GM21381 (cell line): Measurements from ENCODE around the gene STX18.
"Not testable (repeated sequence)": the region's sequence is repeated elsewhere in the genome, so short reads cannot be mapped to it uniquely, and the experiment has no call there.

ENCODE experiments used
- ATAC-seq: cut with Tn5 transposase; IDR thresholded peaks from one replicate; pipeline ENCODE4 v1.9.1; 2021; ENCODE audit warnings: mild to moderate bottlenecking, moderate library complexity; ENCODE audit not compliant: unreplicated experiment

The STX18 gene

GRCh38 chr4:4555916-4556315, 14.1 kb upstream of the STX18 start:
- no peak for ATAC-seq

- ATAC-seq, result no peak
Observed at GRCh38 chr4:4554234-4554633, 12.4 kb upstream of the STX18 start.

DNA sequence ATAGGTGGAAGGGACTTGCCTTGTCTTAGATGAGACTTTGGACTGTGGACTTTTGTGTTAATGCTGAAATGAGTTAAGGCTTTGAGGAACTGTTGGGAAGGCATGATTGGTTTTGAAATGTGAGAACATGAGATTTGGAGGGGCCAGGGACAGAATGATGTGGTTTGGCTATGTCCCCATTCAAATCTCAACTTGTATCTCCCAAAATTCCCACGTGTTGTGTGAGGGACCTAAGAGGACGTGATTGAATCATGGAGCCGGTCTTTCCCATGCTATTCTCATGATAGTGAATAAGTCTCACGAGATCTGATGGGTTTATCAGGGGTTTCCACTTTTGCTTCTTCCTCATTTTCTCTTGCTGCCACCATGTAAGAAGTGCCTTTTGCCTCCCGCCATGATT, 10.2 kb upstream of the STX18 start:
- ATAC-seq, result not testable (repeated sequence)

GRCh38 chr4:4550161-4550560, 8.3 kb upstream of the STX18 start:
- ATAC-seq, result not testable (repeated sequence)

- ATAC-seq, result no peak
Observed at GRCh38 chr4:4549534-4549933, 7.7 kb upstream of the STX18 start.

DNA sequence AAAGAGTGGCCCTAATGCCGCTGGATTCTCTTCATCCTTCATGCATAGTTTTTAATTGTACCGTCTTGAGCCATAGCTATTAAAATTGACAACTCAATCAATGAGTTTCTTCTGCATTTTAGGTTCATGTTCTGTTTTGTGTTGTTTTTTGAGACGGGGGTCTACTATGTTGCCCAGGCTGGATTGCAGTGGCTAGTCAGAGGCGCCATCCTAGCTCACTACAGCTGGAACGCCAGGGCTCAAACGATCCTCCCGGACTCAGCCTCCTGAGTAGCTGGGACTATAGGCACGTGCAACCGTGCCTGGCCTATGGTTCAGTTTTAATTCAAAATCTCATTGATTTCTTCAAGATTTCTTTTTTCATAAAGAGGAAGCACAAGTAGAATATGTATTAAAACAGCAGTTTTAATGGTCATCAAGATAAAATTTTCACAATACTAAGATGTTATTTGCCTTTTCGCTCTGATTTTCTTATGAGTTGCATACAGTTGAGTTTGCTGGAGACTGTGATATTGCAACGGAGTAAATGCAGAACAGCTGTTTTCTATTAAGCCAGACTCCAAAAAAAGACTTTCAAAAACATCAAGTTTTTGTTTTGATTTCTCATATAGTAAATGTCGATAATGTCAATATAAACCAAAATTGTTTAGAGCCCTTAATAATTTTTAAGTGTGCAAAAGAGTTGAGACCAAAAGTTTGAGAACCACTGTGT, 1.1 kb upstream of the STX18 start:
- ATAC-seq, result no peak

DNA sequence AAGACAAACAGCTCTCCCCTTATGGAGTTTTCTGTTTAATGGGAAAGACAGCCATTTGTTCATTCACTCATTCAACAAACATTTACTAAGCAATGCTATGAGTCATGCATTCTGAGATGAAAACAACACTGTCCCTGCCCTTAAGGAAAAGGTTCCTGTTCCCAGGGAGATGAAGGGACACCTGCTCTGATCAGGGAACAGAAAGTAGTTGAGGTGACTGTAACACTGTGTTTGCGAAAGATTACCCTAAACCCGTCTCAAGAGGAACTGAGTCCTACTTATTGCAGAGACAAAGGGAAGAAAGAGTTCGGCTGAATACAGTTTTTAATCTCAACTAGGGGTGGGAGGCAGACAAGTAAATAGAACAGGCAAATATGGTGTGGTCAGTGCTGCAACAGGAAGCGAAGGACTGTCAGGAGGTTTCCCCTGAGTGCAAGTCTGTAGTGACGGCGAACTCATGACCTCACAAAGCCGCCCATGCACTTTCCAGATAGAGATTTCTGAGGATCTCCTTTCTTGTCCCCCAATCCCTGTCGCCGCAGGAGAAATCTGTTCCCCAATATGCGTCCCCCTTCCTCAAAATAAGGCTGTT, 712 bp downstream of the STX18 start:
- ATAC-seq, result no peak

- ATAC-seq, result no peak
Observed at GRCh38 chr4:4539481-4539880, 2.4 kb downstream of the STX18 start.

- ATAC-seq, result no peak
Observed at GRCh38 chr4:4535590-4535989, 6.3 kb downstream of the STX18 start.

DNA sequence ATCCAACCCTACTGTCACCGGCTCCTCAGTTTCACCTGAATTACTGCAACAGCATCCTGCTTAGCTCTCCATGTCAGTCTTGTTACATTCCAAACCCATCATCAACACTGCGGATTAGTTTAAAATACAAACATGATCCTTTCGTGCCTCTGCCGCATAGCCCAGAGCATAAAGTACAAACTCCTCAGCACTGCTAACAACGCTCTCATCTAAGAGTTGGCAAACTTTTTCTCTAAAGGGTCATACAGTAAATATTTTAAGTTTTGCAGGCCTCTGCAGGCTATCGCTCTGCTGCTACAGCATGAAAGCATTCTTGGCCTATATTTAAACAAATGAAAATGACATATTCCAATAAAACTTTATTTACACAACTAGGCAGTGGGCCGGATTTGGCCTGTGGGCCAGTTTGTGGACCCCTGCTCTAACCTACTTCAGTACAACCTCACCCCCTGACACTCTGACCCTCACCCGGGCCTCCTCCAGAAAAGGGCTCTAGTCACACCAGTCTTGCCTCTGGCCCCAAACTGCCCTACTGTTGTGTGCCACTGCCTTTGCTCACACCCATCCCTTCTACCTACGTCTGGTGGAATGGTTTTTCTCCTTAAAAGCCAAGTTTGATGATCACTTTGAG, 7.2 kb downstream of the STX18 start:
- no peak for ATAC-seq

- ATAC-seq, result no peak
Observed at GRCh38 chr4:4533461-4534169, 8.2 kb downstream of the STX18 start.

DNA sequence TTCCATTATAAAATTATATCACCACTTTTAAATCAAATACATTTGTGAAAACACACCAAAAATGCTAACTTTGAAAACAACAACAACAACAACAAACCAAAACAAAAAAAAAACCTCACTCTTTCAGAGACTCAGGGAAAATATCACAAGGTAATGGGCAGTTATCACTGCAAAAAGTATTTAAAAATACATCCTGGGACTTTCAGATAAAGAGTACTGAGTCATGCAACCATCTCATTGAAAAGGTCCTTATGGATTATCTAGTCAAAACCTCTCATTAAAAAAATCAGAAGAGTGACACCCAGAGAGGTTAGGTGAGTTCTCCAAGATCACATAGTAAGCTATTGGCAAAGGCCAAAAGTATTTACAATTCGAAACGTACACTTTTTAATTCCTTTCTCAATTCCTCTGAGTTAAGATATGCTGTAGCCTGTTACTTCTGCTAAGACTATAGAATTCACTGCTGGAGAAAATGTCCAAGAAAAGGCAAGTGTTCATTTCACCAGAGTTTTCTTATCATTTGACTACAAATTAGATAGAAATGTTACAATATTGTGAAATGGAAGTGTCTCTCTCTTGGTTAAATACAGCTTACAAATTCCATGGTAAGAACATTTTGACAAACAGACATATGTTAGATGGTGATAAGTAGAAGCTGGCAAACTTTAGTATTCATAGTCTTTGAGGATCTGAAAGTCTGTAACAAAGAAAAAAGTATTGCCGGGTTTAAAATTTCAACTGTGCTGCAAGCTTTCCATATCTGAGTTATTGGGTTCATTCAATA, 9.3 kb downstream of the STX18 start:
- no peak for ATAC-seq

DNA sequence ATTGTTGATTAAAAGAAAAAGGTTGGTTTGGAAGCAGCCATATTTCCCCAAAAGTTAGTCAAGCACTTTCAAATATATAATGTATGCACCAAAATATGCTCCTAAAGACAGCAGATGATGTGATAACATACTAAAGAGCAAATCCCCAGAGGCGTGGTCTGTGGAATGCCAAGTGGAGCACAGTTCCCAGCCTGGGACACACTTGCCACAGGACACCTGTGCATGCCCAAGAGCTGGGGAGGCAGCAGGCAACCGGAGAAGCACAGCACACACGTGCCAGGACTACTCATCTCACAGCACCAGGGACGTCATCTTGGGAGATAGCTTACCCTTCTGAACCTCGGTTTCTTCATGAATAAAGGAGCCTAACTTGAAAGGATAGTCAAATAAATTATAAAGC, 12.5 kb downstream of the STX18 start:
- no peak for ATAC-seq

DNA sequence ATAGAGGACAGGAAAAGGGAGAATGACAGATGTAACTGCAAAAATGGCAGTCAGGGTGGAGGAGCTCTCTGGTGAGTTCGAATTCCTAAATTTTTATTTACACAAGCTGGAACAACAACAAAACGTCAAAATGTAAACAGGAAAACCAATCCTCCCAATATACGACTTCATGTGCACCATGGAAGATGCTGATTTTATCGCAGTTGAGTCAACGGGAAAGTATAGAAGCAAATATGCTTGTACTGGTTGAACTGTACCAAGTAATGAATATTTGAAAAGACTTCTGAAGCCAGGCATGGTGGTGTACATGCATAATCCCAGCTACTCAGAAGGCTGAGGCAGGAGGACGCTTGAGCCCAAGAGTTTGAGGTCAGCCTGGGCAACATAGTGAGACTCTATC, 15.4 kb downstream of the STX18 start:
- ATAC-seq, result no peak

DNA sequence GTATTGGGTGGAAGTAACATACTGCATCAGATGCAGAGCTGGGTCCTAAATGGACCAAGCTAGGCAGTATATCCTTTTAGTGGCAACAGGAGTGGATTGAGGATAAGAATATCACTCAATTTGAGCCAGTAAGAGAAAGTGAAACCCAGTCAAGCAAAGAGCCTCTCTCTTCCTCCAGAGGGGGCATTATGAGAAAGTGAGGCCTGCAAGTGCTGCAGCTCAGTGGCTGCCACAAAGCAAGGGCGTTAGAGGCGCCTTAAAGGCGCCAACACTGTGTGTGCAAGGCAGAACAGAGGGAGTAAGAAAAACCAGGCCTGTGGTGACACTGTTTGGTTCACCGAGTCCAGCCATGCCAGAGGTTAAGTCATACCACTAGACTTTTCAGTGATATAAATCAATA, 17.5 kb downstream of the STX18 start:
- ATAC-seq, result peak; percentile 99

- ATAC-seq, result no peak
Observed at GRCh38 chr4:4521731-4522130, 20.1 kb downstream of the STX18 start.

DNA sequence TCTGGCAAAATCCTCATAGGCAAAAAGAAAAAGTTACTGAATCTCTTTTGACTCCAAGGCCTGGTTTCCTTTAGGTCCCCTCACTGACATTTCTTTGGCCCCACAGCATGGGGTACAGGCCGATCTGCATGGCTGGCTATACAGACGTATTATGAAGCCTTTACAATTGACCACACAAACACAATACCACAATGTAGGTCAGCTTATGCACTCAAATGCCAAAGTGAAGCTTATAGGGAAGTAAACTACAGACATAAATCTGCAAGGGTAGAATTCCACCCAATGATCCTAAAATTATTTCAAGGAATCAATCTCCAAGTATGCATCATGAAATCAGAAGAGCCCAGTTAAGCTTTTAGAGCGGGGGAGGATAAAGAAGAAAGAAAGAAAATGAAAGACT, 20.7 kb downstream of the STX18 start:
- no peak for ATAC-seq

DNA sequence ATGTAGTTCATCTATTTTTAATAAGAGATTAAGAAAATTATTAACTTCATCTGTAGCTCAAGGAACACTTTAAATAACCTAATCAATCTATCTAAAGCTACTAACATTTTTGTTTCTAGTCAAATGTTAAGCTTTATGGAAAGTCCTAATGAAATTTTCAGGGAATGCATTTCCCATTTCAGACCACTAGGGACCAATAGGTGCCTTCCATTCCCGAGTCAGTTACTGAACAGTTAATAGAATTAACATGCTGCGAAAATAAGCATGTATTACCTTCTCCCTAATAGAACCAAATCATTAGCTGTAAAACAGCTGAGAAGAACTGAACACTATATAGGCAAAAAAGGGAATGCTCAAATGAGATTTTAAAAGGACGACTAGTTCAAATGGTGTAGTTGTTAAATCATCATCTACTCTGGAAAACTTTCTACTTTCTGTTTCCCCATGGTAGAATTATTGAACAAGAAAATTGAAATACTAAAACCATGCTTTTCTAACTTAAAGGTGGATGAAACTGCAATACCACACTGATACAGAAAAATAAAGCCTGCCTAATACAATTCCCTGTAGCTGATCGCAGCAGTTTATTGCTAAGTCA, 22.5 kb downstream of the STX18 start:
- ATAC-seq, result no peak

GRCh38 chr4:4518747-4519146, 23.1 kb downstream of the STX18 start:
- ATAC-seq, result no peak

GRCh38 chr4:4514786-4515185, 27.1 kb downstream of the STX18 start:
- ATAC-seq, result no peak

DNA sequence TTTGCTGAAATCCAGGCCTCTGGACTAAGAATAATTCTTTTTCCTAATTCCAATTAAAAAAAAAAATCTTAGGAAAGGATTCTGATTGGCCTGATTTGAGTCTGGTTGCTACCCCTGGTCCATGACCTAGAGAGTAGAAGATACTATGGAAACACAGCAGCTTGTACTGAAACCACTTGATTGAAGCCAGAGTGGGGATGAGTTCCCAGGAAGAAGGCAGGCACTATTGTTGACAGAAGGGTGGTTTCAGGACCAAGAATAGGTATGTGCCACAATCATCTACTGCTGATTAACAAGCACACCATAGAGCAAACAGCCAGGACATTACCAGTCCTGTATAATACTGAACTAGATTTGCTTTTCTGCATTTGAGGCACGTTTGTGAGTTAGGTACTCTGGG, 29.6 kb downstream of the STX18 start:
- no peak for ATAC-seq
